ENCODE data around the gene GSTM3. TPM values are rescaled to one million over a fixed set of nuclear protein-coding genes. Genes with fewer than 3 reads are reported as not detected.

Gene GSTM3
- total and polyA plus RNA-seq, 10 of the 15 experiments (the other 5 are each of a cell fraction or from before 2014, with no cell fraction given) = not detected

- Histone ChIP-seq H3K36me3 (ENCODE audit: control insufficient read depth in 2 of 2, insufficient read depth in 2 of 2, low read length in 1 of 2) (no peaks in the 10 kb centered on the region), H3K27ac (ENCODE audit: control insufficient read depth, insufficient read depth) (no peak overlapping the region), H3K27me3 (replicated peaks in 1 of 2; ENCODE audit: control insufficient read depth in 2 of 2, insufficient read depth in 2 of 2, low read length in 1 of 2) (peaks cover 0 to 2% of the 10 kb centered on the region in 2 experiments; a peak in 1 of 4 replicates), H3K4me2 (ENCODE audit: control insufficient read depth, insufficient read depth) (no peak overlapping the region), H3K9me3 (replicated peaks; ENCODE audit: control insufficient read depth, insufficient read depth, low read length) (no peaks in the 10 kb centered on the region), H4K20me1 (ENCODE audit: control insufficient read depth, insufficient read depth) (no peaks in the 10 kb centered on the region), H3K4me3 (no peak overlapping the region), H3K79me2 (ENCODE audit: control insufficient read depth, insufficient read depth, low read length) (no peaks in the 10 kb centered on the region), H3K9ac (ENCODE audit: control insufficient read depth, insufficient read depth, low read length) (no peak overlapping the region), H2AFZ (ENCODE audit: control insufficient read depth, low read depth, low read length) (no peak overlapping the region), H3K4me1 (ENCODE audit: control insufficient read depth, insufficient read depth, low read length) (no peaks in the 10 kb centered on the region)
- WGBS (ENCODE audit: insufficient coverage, insufficient replicate concordance, low lambda C conversion rate, missing lambda C conversion rate) = 46% methylated on average over 10 of the region's 10 CpGs
- no peak for FAIRE-seq
- ChIA-PET CTCF (interaction anchor here (1.1 to 27.2 kb wide), 8 partner anchors 9 to 239 kb away, joined by 3 to 759 read pairs (median 30); partner anchors contain the start of genes AHCYL1 and GNAI3), RAD21 (ENCODE audit: unreplicated experiment) (interaction anchor here (0.9 to 14.8 kb wide), 6 partner anchors 116 to 226 kb away, joined by 3 to 390 read pairs (median 14); partner anchors contain the start of genes AHCYL1 and GSTM4), POLR2A (no interaction called here), SMC1A (ENCODE audit: uncharacterized antibody, unreplicated experiment) (interaction anchor here (6.3 to 23.1 kb wide), 3 partner anchors 134 to 227 kb away, joined by 58 to 431 read pairs (median 76); partner anchors contain the start of gene AHCYL1)
- no peak for DNase-seq (ENCODE audit: low read depth, low spot score)
- no TSS peak for BruUV-seq (replicated peaks)
- in situ Hi-C loops (cut with MboI) (loop anchor here (5.0 kb wide), 2 partner anchors 130 to 225 kb away; partner anchors contain the start of gene GNAI3), intact Hi-C loops (cut with micrococcal nuclease; ENCODE audit: unreplicated experiment) (loop anchor here (5.0 kb wide), 1 partner anchor 130 kb away; no protein-coding TSS in a partner anchor)
- no peak for ATAC-seq
- TF ChIP-seq RAD21 (IDR thresholded peaks at IDR 0.05; ENCODE audit: insufficient read depth, low read depth, low read length) (no peak), MYB (IDR thresholded peaks at IDR 0.05; ENCODE audit: borderline replicate concordance, low read depth, low read length) (no peak), NFIC (IDR thresholded peaks at IDR 0.05; ENCODE audit: low read depth, low read length) (no peak), TCF7 (IDR thresholded peaks at IDR 0.05; ENCODE audit: borderline replicate concordance) (no peak), CHD1 (IDR thresholded peaks at IDR 0.05; ENCODE audit: low read depth, low read length) (no peak), CHD4 (IDR thresholded peaks at IDR 0.05) (no peak), IRF3 (IDR thresholded peaks at IDR 0.05) (no peak), HCFC1 (IDR thresholded peaks at IDR 0.05; ENCODE audit: low read length) (no peak), HSF1 (IDR thresholded peaks at IDR 0.05; ENCODE audit: low read depth, low read length) (no peak), SMC3 (IDR thresholded peaks at IDR 0.05; ENCODE audit: borderline replicate concordance, low read length) (no peak), MYC (IDR thresholded peaks at IDR 0.05; ENCODE audit: insufficient read depth, insufficient read length, insufficient replicate concordance, low read length, severe bottlenecking) (no peak), MEF2B (IDR thresholded peaks at IDR 0.05; ENCODE audit: partially characterized antibody, poor library complexity, severe bottlenecking) (no peak), IRF4 (IDR thresholded peaks at IDR 0.05; ENCODE audit: low read depth, low read length) (no peak), YY1 (IDR thresholded peaks at IDR 0.05; ENCODE audit: low read depth, low read length) (no peak), PRDM15 (CRISPR knock-in tag; IDR thresholded peaks at IDR 0.05) (no peak), HDGF (IDR thresholded peaks at IDR 0.05) (no peak), ZNF207 (IDR thresholded peaks at IDR 0.05; ENCODE audit: borderline replicate concordance) (no peak), IKZF2 (IDR thresholded peaks at IDR 0.05) (no peak)
Observed at GRCh38 chr1:109771712-109772657, 31.1 kb upstream of the GSTM3 start.

Measured in GM12878 (cell line).